ENCODE data around the gene NLK. TPM values are rescaled to one million over a fixed set of nuclear protein-coding genes. Genes with fewer than 3 reads are reported as not detected.
"Not testable (repeated sequence)": the region's sequence is repeated elsewhere in the genome, so short reads cannot be mapped to it uniquely, and the experiment has no call there.

Gene NLK
- total and polyA plus RNA-seq, 2 of the 13 experiments (the other 11 are each of a cell fraction or from before 2014, with no cell fraction given) = 13.4 to 14.6 TPM

- TF ChIP-seq ETS1 (CRISPR knock-in tag; IDR thresholded peaks at IDR 0.05) (no peak), CBFB (CRISPR knock-in tag; IDR thresholded peaks at IDR 0.05) (no peak)
Measured at GRCh38 chr17:28151001-28151400, 108.5 kb downstream of the NLK start (continued).

GRCh38 chr17:28154214-28154613, 111.7 kb downstream of the NLK start:
- Histone ChIP-seq H4K20me1 (ENCODE audit: insufficient read depth, low read length) (no peaks in the 10 kb centered on the region), H3K27ac (ENCODE audit: extremely low read length, insufficient read depth, low read length) (no peak overlapping the region), H3K4me3 (replicated peaks in 1 of 3; ENCODE audit: insufficient read depth in 1 of 3, low read depth in 2 of 3, low read length in 3 of 3) (no peak overlapping the region), H3K4me2 (ENCODE audit: low read depth, low read length) (no peak overlapping the region), H3K36me3 (replicated peaks in 1 of 2; ENCODE audit: control insufficient read depth in 1 of 2, insufficient read depth in 2 of 2, low read length in 2 of 2) (no peaks in the 10 kb centered on the region), H2AFZ (ENCODE audit: low read length) (no peak overlapping the region), H3K9ac (ENCODE audit: insufficient read depth, low read depth, low read length) (no peak overlapping the region), H3K27me3 (ENCODE audit: control insufficient read depth in 1 of 2, insufficient read depth in 2 of 2, low read length in 2 of 2) (no peaks in the 10 kb centered on the region; a peak in 1 of 5 replicates), H3K4me1 (ENCODE audit: insufficient read depth, low read length) (peaks cover 5% of the 10 kb centered on the region; the same call in 1 of the 2 replicates), H3K9me3 (ENCODE audit: low read length) (no peaks in the 10 kb centered on the region), H3K79me2 (ENCODE audit: insufficient read depth, low read length) (no peaks in the 10 kb centered on the region)
- POLR2A ChIA-PET = no interaction called here
- no TSS peak for BruUV-seq (replicated peaks)
- 90% methylated on average over 2 of the region's 2 CpGs for WGBS (ENCODE audit: low lambda C conversion rate)
- CTCF ChIA-PET (ENCODE audit: low intra/inter-chr PET ratio, low total read pairs) = no interaction called here
- intact Hi-C loops (cut with micrococcal nuclease; ENCODE audit: unreplicated experiment) = no loop called here
- FAIRE-seq (no peak), DNase-seq (ENCODE audit: low spot score) (no peak), ATAC-seq (no peak)
- TF ChIP-seq NCOA5 (CRISPR knock-in tag; IDR thresholded peaks at IDR 0.05) (no peak), UBTF (CRISPR knock-in tag; IDR thresholded peaks at IDR 0.05) (no peak), TMF1 (CRISPR knock-in tag; IDR thresholded peaks at IDR 0.05; ENCODE audit: low read depth) (no peak), RBM22 (optimal IDR thresholded peaks at IDR 0.05; ENCODE audit: low read length) (no peak), ZNF740 (CRISPR knock-in tag; IDR thresholded peaks at IDR 0.05) (no peak)
- in situ Hi-C loops (cut with HindIII; ENCODE audit: extremely low pct_ligation_motif_present, low pct_unique_long_range_greater_than_20kb) = no loop called here

GRCh38 chr17:28155405-28155804, 112.9 kb downstream of the NLK start:
- BruUV-seq (replicated peaks); H3K79me2 ChIP-seq (ENCODE audit: insufficient read depth, low read length); H3K4me1 ChIP-seq (ENCODE audit: insufficient read depth, low read length); H3K9me3 ChIP-seq (ENCODE audit: low read length); FAIRE-seq; H3K36me3 ChIP-seq (replicated peaks in 1 of 2; ENCODE audit: control insufficient read depth in 1 of 2, insufficient read depth in 2 of 2, low read length in 2 of 2); ATAC-seq; H4K20me1 ChIP-seq (ENCODE audit: insufficient read depth, low read length); POLR2A ChIA-PET; H3K4me3 ChIP-seq (replicated peaks in 1 of 3; ENCODE audit: insufficient read depth in 1 of 3, low read depth in 2 of 3, low read length in 3 of 3); H3K27ac ChIP-seq (ENCODE audit: extremely low read length, insufficient read depth, low read length); H3K9ac ChIP-seq (ENCODE audit: insufficient read depth, low read depth, low read length); H2AFZ ChIP-seq (ENCODE audit: low read length); intact Hi-C loops (cut with micrococcal nuclease; ENCODE audit: unreplicated experiment); CTCF ChIA-PET (ENCODE audit: low intra/inter-chr PET ratio, low total read pairs); in situ Hi-C loops (cut with HindIII; ENCODE audit: extremely low pct_ligation_motif_present, low pct_unique_long_range_greater_than_20kb); H3K4me2 ChIP-seq (ENCODE audit: low read depth, low read length); DNase-seq (ENCODE audit: low spot score); H3K27me3 ChIP-seq (ENCODE audit: control insufficient read depth in 1 of 2, insufficient read depth in 2 of 2, low read length in 2 of 2): not testable (repeated sequence)
- WGBS (ENCODE audit: low lambda C conversion rate) = 98% methylated on average over 4 of the region's 4 CpGs
